ENCODE data around the gene C9orf50.

C9orf50 gene

DNA sequence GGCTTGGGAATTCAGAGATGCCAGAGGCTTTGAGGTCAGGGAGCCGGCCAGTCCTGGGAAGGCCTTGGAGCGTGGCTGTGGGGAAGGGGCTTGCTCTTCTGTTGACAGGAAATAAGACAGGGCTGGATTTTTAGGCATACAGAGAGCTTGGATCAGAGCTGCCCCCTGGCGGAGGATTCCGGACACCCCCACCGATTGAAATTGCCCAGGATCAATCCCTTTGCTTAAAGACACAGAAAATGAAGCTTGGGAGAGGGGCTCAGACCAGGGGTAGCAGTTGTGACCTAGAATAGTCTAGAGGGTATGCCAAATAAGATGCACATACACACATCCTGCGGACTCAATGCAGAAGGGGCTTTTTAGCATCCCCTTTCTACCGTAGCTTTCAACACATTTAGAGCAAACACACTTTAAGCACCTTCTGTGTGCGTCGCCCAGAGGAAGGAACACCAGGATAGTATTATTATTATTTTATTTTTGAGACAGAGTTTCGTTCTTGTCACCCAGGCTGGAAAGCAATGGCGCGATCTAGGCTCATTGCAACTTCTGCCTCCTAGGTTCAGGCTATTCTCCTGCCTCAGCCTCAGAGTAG is 3.4 kb upstream of the C9orf50 start:
- CTCF ChIA-PET: interaction anchor here (0.6 to 3.0 kb wide), 19 partner anchors 8 to 492 kb away, joined by 3 to 17 read pairs (median 4); no protein-coding TSS in a partner anchor
- TF ChIP-seq FOXA1 (IDR thresholded peaks at IDR 0.05): no peak
- no peak for TF ChIP-seq ARNT (IDR thresholded peaks at IDR 0.05)
- TF ChIP-seq TARDBP (IDR thresholded peaks at IDR 0.05): no peak
- TF ChIP-seq ZNF384 (IDR thresholded peaks at IDR 0.05): no peak
- TF ChIP-seq ELF4 (IDR thresholded peaks at IDR 0.05): no peak
- TF ChIP-seq SUZ12 (IDR thresholded peaks at IDR 0.05): no peak
- TF ChIP-seq LEF1 (IDR thresholded peaks at IDR 0.05; ENCODE audit: borderline replicate concordance): no peak
- TF ChIP-seq CTBP1 (IDR thresholded peaks at IDR 0.05; ENCODE audit: borderline replicate concordance): no peak
- peak; percentile 68 for DNase-seq (ENCODE audit: extremely low spot score)
- POLR2A ChIA-PET: interaction anchor here (0.6 to 2.1 kb wide), 8 partner anchors 15 to 493 kb away, joined by 3 to 13 read pairs (median 4); partner anchors contain the start of gene ASB6

DNA sequence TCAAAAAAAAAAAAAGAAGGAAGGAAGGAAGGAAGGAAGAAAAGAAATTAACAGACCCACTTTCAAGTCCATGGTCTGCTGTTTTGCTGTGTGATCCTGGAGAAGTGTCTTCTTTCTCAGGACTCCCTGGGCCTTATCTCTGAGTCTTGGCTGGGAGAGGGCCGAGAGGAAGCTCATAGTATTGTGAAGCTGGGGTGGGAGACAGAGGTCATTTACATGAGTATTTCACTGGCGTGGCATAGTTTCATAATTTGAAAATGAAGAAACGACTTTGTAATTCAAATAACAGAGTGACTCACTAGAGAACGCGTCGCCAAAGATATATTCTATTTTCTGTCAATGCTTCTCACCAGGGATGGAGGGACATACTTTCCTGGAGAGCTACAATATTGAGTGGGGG is 2.4 kb upstream of the C9orf50 start:
- POLR2A ChIA-PET: no interaction called here
- CTCF ChIA-PET: interaction anchor here (0.7 to 2.7 kb wide), 6 partner anchors 9 to 465 kb away, joined by 3 to 12 read pairs (median 6); no protein-coding TSS in a partner anchor
- no peak for DNase-seq (ENCODE audit: extremely low spot score)
- no peak for TF ChIP-seq FOXA1 (IDR thresholded peaks at IDR 0.05)
- no peak for TF ChIP-seq L3MBTL2 (conservative IDR thresholded peaks at IDR 0.05)
- TF ChIP-seq SP1 (IDR thresholded peaks at IDR 0.05): no peak
- no peak for TF ChIP-seq ZNF384 (IDR thresholded peaks at IDR 0.05)
- no peak for TF ChIP-seq ARNT (IDR thresholded peaks at IDR 0.05)
- no peak for TF ChIP-seq LEF1 (IDR thresholded peaks at IDR 0.05; ENCODE audit: borderline replicate concordance)
- TF ChIP-seq ELF4 (IDR thresholded peaks at IDR 0.05): no peak
- TF ChIP-seq NFRKB (IDR thresholded peaks at IDR 0.05): no peak
- no peak for TF ChIP-seq HDGF (IDR thresholded peaks at IDR 0.05; ENCODE audit: borderline replicate concordance)

DNA sequence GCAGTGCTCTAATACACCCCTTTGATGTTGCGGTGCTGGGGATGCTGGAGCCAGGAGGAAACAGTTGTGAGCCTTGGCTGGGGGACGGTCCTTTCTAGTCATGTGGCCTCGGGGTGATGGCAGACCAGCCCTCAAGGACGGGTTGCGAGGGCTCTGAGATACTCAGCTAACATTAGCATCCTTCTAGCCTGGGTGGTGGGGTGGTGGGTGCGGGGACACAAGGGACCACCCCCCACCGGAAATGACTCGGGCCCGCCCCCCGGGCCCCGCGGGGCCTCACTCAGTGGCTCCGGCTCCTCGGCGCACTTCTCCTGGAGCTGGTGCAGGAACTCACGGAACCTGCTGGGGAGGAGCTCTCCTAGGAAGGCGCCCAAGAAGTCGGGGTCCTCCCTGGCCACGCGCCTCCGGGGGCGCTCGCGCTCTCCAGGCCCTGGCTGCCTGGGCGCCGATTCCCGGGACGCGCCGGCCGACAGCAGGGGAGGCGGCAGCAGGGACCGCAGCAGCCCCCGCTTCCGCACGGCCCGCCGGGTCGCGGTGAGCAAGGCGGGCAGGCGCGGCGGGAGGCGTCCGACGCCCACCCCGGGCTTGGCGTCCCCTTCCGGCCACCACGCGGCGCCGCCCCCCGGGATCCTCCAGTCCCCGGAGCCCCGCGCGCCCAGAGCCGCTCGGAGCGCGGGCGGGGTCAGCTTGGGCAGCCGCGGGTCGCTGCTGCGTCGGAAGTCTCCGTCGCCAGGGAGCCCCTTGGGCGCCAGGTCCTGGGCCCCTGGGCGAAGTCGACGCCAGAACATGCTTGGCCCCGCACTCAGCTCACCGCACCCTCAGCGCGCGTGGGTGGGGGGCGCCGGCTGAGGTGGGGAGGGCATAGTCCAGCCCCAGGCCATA is 873 bp downstream of the C9orf50 start:
- POLR2A ChIA-PET: interaction anchor here (0.7 to 1.8 kb wide), 4 partner anchors 19 to 445 kb away, joined by 3 to 4 read pairs (median 3); no protein-coding TSS in a partner anchor
- TF ChIP-seq L3MBTL2 (conservative IDR thresholded peaks at IDR 0.05): peak; percentile 56; the same call in 1 of the 2 replicates
- TF ChIP-seq, protein P1, sequence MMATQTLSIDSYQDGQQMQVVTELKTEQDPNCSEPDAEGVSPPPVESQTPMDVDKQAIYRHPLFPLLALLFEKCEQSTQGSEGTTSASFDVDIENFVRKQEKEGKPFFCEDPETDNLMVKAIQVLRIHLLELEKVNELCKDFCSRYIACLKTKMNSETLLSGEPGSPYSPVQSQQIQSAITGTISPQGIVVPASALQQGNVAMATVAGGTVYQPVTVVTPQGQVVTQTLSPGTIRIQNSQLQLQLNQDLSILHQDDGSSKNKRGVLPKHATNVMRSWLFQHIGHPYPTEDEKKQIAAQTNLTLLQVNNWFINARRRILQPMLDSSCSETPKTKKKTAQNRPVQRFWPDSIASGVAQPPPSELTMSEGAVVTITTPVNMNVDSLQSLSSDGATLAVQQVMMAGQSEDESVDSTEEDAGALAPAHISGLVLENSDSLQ (IDR thresholded peaks at IDR 0.05): no peak
- no peak for TF ChIP-seq CTBP1 (IDR thresholded peaks at IDR 0.05; ENCODE audit: borderline replicate concordance)
- 0 out of 2 replicates have a peak, but pooled peaks have one; percentile 9 for TF ChIP-seq LEF1 (IDR thresholded peaks at IDR 0.05; ENCODE audit: borderline replicate concordance)
- TF ChIP-seq ZNF384 (IDR thresholded peaks at IDR 0.05): no peak
- no peak for TF ChIP-seq FOXA1 (IDR thresholded peaks at IDR 0.05)
- no peak for DNase-seq (ENCODE audit: extremely low spot score)
- CTCF ChIA-PET: interaction anchor here (0.6 to 1.7 kb wide), 6 partner anchors 9 to 490 kb away, joined by 3 to 9 read pairs (median 4); no protein-coding TSS in a partner anchor

DNA sequence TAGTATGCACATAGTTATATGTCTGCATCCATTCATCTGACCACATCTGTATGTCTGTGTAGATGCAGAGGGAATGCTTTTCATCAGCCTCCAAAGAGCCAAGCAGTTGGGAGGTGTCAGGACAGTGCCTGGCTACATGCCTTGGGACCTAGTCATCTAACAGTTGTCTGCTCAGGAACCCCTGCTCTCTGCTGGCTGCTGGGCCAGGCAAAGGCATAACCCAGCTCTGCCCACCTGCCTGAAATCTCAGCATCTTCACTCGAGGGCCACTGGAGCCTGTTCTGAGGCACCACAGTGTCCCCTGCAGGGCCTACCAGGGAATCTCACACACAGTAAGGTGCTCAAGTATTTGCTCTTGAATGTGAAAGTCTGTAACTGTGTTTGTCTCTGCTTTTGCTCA is 3.7 kb downstream of the C9orf50 start:
- TF ChIP-seq NFRKB (IDR thresholded peaks at IDR 0.05) (no peak), ELF4 (IDR thresholded peaks at IDR 0.05) (no peak), FOXM1 (IDR thresholded peaks at IDR 0.05; ENCODE audit: borderline replicate concordance) (no peak), BHLHE40 (IDR thresholded peaks at IDR 0.05; ENCODE audit: borderline replicate concordance) (no peak), SUZ12 (IDR thresholded peaks at IDR 0.05) (no peak), FOXA1 (IDR thresholded peaks at IDR 0.05) (no peak), L3MBTL2 (conservative IDR thresholded peaks at IDR 0.05) (no peak), ZNF384 (IDR thresholded peaks at IDR 0.05) (no peak), HDGF (IDR thresholded peaks at IDR 0.05; ENCODE audit: borderline replicate concordance) (no peak), SP1 (IDR thresholded peaks at IDR 0.05) (no peak), ARNT (IDR thresholded peaks at IDR 0.05) (no peak), TARDBP (IDR thresholded peaks at IDR 0.05) (no peak), CTBP1 (IDR thresholded peaks at IDR 0.05; ENCODE audit: borderline replicate concordance) (no peak), LEF1 (IDR thresholded peaks at IDR 0.05; ENCODE audit: borderline replicate concordance) (no peak), FOXK2 (IDR thresholded peaks at IDR 0.05) (no peak)
- TF ChIP-seq, protein P1 (IDR thresholded peaks at IDR 0.05): no peak
- ChIA-PET POLR2A (no interaction called here), CTCF (interaction anchor here (0.6 kb wide), 1 partner anchor 474 kb away, joined by 3 read pairs; no protein-coding TSS in a partner anchor)
- no peak for DNase-seq (ENCODE audit: extremely low spot score)

DNA sequence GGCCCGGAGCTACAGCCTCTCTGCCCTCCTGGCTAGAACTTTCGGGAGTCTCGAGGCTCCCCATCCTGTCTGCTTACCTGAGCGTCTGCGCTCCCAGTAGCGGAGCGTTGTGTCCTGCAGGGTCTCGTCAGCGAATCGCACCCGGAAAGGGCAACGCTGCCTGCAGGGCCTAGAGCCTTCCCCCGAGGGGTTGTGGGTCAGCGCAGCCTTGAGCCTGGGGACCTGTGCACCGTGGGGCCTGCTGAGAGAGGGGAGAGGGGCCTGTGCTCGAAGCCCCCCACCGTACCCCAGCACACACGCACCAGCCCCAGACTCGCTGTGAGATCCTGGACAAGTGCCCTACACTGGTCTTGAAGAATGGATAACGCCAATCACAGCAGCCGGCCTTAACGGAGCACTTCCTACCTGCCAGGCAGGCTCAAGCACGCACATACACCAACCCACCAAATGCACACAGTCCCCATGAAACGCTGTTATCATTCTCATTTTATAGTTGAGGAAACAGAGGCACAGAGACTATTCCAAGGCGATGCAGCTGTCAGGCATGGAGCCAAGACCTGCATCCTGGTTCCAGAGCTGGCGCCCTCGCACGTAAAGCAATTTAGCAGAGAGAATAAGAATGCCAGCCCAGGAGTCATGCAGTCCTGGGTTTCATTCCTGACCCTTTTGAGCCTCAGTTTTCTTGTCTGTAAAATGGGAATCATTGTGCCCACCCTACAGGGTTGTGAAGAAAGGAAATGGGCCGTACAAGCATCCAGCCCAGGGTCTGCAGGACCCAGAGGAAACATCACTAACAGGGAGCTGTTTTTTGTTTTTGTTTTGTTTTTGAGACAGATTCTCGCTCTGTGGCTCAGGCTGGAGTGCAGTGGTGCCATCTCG is 5.3 kb downstream of the C9orf50 start:
- TF ChIP-seq SUZ12 (IDR thresholded peaks at IDR 0.05): no peak
- no peak for DNase-seq (ENCODE audit: extremely low spot score)
- POLR2A ChIA-PET: interaction anchor here (1.2 kb wide), 1 partner anchor 119 kb away, joined by 4 read pairs; no protein-coding TSS in a partner anchor
- CTCF ChIA-PET: interaction anchor here (0.6 kb wide), 1 partner anchor 127 kb away, joined by 3 read pairs; no protein-coding TSS in a partner anchor

DNA sequence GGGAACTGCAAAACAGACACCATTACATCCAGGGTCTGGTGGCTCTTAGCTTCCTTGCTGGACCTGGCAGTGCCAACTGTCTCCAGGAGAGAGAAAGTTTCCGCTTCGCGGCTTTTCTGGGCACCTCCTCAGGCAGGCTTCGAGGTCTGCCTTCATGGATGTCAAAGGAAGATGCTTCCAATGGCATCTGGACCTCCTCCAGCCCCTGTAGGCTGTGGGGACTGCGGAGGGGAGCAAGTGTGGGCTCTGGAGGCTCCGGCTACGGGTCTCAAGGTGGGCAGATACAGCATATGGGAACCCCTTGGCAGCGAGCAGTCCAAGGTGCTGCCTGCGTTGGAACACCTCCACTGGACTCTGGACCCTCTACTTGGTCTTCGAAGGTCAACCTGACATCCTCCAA is 6.0 kb downstream of the C9orf50 start:
- ChIA-PET CTCF (no interaction called here), POLR2A (interaction anchor here (1.2 kb wide), 1 partner anchor 119 kb away, joined by 4 read pairs; no protein-coding TSS in a partner anchor)
- TF ChIP-seq, protein P1 (IDR thresholded peaks at IDR 0.05): no peak
- TF ChIP-seq TARDBP (IDR thresholded peaks at IDR 0.05) (no peak), HDGF (IDR thresholded peaks at IDR 0.05; ENCODE audit: borderline replicate concordance) (no peak), ELF4 (IDR thresholded peaks at IDR 0.05) (no peak), FOXK2 (IDR thresholded peaks at IDR 0.05) (no peak), NFRKB (IDR thresholded peaks at IDR 0.05) (no peak), FOXM1 (IDR thresholded peaks at IDR 0.05; ENCODE audit: borderline replicate concordance) (no peak), SUZ12 (IDR thresholded peaks at IDR 0.05) (no peak)

More for the DNA sequence above, 6.0 kb downstream of the C9orf50 start:
- DNase-seq (ENCODE audit: extremely low spot score): no peak
